Measurements from ENCODE around the gene HPCAL4.

DNA sequence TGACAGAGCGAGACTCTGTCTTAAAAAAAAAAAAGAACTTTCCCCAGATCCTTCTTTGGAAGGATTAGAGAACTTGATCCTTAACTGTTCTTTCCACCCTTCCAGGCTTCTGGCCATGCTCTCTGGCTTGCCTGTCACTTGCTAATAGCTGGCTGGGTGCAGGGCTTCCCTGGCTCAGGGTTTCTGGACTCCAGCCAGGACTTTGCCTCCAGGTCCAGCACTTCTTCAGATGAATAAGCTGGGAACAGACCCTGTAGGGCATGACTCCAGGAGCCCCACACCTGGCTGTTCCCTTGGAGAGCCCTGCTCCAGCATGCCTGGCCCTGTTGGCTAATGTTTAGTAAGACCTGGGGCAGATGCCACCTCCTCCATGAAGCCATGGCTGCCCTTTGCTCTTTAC is 16.0 kb downstream of the HPCAL4 start:
- TF ChIP-seq MEF2A (IDR thresholded peaks at IDR 0.05; ENCODE audit: insufficient read depth, low read depth, low read length) (no peak), ZNF274 (IDR thresholded peaks at IDR 0.05; ENCODE audit: insufficient read depth, insufficient read length) (no peak), POLR2AphosphoS5 (IDR thresholded peaks at IDR 0.05; ENCODE audit: low read length) (no peak), BHLHE40 (IDR thresholded peaks at IDR 0.05; ENCODE audit: borderline replicate concordance in 1 of 2, low read depth in 2 of 2, low read length in 1 of 2) (no peak), SREBF1 (IDR thresholded peaks at IDR 0.05; ENCODE audit: low read length) (no peak), POLR2A (IDR thresholded peaks at IDR 0.05; ENCODE audit: low read depth, low read length) (no peak), YY1 (IDR thresholded peaks at IDR 0.05; ENCODE audit: low read depth, low read length) (no peak), TAF1 (IDR thresholded peaks at IDR 0.05; ENCODE audit: borderline replicate concordance, low read depth, low read length) (no peak), CREM (IDR thresholded peaks at IDR 0.05; ENCODE audit: low read depth) (no peak)
- TF ChIP-seq, protein P1, sequence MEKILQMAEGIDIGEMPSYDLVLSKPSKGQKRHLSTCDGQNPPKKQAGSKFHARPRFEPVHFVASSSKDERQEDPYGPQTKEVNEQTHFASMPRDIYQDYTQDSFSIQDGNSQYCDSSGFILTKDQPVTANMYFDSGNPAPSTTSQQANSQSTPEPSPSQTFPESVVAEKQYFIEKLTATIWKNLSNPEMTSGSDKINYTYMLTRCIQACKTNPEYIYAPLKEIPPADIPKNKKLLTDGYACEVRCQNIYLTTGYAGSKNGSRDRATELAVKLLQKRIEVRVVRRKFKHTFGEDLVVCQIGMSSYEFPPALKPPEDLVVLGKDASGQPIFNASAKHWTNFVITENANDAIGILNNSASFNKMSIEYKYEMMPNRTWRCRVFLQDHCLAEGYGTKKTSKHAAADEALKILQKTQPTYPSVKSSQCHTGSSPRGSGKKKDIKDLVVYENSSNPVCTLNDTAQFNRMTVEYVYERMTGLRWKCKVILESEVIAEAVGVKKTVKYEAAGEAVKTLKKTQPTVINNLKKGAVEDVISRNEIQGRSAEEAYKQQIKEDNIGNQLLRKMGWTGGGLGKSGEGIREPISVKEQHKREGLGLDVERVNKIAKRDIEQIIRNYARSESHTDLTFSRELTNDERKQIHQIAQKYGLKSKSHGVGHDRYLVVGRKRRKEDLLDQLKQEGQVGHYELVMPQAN (conservative IDR thresholded peaks at IDR 0.05), result no peak
- TF ChIP-seq, protein P2, sequence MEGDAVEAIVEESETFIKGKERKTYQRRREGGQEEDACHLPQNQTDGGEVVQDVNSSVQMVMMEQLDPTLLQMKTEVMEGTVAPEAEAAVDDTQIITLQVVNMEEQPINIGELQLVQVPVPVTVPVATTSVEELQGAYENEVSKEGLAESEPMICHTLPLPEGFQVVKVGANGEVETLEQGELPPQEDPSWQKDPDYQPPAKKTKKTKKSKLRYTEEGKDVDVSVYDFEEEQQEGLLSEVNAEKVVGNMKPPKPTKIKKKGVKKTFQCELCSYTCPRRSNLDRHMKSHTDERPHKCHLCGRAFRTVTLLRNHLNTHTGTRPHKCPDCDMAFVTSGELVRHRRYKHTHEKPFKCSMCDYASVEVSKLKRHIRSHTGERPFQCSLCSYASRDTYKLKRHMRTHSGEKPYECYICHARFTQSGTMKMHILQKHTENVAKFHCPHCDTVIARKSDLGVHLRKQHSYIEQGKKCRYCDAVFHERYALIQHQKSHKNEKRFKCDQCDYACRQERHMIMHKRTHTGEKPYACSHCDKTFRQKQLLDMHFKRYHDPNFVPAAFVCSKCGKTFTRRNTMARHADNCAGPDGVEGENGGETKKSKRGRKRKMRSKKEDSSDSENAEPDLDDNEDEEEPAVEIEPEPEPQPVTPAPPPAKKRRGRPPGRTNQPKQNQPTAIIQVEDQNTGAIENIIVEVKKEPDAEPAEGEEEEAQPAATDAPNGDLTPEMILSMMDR (IDR thresholded peaks at IDR 0.05 in 2 of 3, conservative IDR thresholded peaks at IDR 0.05 in 1 of 3; ENCODE audit: control insufficient read depth in 2 of 3, extremely low read depth in 1 of 3, insufficient read depth in 1 of 3, low read depth in 3 of 3, low read length in 3 of 3), result no peak
- TF ChIP-seq, protein P3, sequence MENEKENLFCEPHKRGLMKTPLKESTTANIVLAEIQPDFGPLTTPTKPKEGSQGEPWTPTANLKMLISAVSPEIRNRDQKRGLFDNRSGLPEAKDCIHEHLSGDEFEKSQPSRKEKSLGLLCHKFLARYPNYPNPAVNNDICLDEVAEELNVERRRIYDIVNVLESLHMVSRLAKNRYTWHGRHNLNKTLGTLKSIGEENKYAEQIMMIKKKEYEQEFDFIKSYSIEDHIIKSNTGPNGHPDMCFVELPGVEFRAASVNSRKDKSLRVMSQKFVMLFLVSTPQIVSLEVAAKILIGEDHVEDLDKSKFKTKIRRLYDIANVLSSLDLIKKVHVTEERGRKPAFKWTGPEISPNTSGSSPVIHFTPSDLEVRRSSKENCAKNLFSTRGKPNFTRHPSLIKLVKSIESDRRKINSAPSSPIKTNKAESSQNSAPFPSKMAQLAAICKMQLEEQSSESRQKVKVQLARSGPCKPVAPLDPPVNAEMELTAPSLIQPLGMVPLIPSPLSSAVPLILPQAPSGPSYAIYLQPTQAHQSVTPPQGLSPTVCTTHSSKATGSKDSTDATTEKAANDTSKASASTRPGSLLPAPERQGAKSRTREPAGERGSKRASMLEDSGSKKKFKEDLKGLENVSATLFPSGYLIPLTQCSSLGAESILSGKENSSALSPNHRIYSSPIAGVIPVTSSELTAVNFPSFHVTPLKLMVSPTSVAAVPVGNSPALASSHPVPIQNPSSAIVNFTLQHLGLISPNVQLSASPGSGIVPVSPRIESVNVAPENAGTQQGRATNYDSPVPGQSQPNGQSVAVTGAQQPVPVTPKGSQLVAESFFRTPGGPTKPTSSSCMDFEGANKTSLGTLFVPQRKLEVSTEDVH (IDR thresholded peaks at IDR 0.05; ENCODE audit: low read depth, partially characterized antibody), result no peak

All from GM12878 (cell line).